CD4-positive, alpha-beta T cell treated with Interleukin-6 at 100 ng/mL for 8 hours (primary cell): Measurements from ENCODE around the gene FXYD6.

Source experiments
- DNase-seq: peaks from one replicate; pipeline ENCODE4 v3.0.0-alpha.2; 2020; ENCODE audit warnings: mixed read lengths, low spot score

The FXYD6 gene

DNA sequence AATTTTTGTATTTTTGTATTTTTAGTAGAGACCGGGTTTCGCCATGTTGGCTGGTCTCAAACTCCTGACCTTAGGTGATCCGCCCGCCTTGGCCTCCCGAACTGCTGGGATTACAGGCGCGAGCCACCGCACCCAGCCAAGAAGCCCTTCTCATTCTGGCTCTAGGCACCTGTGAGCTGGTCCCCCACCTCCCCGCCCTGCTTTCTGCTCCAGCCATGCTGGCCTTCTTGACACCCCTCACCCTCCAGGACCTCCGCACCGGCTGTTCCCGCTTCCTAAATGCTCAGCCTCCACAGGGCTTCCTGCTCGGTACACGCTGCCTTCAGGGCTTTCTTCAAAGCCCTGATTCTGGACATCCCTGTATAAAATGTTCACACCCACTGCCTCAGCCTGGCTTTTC lies 46.4 kb downstream of the FXYD6 start:
- DNase-seq = no peak

DNA sequence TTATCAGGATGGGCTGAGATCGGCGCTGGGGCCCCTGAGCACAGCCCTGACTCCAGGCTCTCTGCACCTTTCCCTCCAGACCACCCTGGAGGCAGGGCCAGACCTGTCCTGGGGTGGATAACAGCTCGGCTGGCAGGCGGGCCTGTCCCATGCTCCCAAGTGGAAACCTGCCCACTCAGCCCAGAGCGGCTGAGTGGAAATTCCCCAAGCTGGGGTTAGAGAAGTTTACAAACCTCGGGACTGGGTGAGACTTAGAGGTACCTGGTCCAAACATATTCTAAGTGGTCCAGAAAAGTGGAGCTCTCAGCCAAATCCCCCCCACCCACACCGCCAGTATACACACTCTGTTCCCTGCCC lies 47.1 kb downstream of the FXYD6 start:
- no peak for DNase-seq

DNA sequence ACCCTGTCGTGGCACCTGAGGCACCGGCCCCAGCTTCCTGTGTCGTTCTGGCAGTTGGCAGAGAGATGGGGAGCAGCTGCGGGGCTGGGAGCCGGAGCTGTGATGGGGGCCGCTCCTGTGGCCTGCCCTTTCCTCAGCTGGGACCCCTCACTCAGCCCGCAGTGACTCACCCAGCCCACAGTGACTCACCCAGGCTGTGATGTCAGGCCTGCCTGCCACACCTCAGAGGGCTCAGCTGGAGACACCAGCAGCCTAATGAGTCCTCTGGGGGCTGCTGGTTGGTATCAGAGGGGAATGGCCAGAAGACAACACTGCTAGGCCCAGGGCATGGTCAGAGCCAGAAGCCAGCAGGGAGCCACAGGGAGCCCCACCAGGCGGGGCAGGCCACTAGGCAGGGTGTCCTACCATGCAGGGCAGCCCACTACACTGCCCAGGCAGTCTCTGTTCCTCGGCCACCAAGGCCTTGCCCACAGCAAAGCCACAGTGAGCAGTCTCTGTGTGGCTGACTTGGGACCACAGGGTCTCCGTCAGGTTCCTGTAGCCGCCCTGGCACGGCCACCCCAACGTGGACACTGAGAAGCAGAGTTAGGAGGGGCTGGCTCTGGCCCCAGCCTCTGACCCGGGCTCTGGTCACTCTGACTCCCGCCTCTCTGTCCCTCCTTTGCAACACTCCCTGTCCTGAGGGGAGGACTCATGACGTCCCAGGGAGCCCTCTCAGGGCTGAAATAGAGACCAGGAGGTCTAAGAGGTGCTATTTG lies 47.7 kb downstream of the FXYD6 start:
- DNase-seq = peak; percentile 89

DNA sequence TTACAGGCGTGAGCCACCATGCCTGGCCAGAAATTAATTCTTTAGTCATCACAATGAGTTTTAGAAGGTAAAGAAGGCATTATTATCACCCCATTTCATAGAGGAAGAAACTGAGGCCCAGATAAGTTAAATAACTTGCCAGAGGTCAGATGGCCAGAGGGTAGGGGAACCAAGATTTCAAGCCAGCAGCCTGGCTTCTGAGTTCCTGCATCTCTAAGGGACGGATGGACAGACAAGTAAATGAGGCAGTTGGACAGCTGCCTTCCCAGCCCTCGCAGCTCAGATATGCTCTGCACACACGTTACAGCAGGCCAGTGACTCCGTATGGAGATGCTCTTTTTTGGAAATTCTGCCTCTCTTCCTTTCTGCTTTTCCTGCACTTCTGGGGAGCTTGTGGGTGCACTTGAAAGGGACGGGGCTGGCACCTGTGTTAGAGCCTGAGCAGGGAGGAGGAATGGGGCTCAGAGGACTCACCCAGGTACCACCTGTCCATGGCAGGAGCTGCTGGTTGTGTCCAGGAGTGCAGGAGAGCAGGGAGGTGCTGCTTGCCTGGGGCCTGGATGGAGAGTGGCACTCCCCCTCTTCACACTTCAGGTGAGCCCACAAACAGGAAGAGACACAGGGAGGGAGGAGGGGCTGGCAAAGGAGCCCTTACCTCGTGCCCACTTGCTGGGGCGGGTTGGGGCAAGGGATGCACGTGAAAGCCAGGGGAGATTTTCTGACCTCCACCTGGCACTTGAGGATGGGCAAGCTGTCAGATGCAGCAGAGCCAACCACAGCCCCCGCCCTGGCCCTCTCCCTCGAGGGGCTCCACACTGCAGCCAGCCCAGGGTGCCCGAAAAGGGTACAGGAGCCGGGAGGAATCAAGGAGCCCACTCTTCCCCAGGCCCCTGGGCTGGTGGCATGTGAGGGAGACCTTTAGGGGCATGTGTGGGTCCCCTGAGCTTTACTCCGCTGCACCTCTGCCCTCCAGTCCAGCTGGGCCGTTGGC lies 48.6 kb downstream of the FXYD6 start:
- DNase-seq = peak; percentile 64

DNA sequence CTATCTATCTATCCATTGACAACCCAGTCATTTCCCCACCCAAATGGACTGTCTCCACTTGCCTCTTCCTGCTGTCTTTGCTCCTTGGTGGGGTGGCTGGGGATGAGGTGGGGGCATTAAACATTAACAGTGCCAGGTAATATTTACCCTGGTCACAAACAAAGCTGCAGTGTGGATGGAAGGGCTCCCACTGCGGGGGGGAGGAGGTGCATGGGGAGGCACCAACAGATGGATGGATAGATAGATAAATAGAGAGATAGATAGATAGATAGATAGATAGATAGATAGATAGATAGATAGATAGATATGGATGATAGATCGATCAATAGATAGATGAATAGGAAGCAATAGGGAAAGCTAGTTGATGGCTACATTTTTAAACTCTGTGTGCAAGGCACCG lies 49.6 kb downstream of the FXYD6 start:
- no peak for DNase-seq

DNA sequence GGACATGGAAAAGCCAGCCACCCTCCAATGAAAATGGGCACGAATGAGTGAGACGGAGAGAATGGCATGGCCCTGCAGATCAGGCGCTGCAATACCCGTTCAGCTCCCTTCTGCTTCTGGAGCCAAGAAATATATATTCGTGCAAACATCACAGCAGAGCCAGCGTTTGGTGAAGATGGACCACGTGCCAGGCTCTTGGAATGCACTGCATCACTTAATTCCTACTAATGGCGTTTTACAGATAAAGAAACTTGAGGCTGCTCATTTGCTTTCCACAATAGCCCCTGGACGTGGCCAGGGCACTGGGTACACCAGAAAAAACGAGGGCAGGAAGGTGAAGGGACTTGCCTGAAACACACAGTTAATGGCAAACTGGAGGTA lies 50.3 kb downstream of the FXYD6 start:
- no peak for DNase-seq

DNA sequence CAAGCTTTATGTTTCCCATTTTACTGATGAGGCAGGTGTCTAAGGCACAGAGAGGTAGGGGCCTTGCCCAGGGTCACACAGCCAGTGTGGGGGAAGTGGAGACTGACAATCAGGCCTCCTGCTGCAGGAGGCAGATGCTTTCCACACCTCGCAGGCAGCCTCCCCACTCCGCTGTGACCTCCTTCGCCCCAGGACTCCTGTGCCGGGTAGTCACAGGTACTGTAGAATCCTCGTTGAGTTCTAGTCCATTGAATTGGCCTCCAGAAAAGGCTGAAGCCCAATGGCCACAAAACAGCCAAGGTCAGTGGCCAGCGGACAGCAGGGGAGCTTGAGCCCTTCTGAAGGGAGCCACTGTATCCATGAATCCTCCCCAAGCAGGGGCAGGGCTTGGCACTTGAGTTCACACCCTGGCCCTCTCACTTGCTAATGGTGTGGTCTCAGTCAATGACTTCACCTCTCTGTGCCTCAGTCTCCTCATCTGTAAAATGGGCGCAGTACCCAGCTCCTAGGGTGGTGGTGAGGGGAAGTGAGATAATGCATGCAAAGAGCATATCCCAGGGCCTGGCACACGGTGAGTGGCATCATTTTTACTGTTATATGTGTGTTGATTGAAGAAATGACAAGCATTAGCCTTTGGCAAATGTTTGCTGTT lies 50.8 kb downstream of the FXYD6 start:
- DNase-seq = no peak

DNA sequence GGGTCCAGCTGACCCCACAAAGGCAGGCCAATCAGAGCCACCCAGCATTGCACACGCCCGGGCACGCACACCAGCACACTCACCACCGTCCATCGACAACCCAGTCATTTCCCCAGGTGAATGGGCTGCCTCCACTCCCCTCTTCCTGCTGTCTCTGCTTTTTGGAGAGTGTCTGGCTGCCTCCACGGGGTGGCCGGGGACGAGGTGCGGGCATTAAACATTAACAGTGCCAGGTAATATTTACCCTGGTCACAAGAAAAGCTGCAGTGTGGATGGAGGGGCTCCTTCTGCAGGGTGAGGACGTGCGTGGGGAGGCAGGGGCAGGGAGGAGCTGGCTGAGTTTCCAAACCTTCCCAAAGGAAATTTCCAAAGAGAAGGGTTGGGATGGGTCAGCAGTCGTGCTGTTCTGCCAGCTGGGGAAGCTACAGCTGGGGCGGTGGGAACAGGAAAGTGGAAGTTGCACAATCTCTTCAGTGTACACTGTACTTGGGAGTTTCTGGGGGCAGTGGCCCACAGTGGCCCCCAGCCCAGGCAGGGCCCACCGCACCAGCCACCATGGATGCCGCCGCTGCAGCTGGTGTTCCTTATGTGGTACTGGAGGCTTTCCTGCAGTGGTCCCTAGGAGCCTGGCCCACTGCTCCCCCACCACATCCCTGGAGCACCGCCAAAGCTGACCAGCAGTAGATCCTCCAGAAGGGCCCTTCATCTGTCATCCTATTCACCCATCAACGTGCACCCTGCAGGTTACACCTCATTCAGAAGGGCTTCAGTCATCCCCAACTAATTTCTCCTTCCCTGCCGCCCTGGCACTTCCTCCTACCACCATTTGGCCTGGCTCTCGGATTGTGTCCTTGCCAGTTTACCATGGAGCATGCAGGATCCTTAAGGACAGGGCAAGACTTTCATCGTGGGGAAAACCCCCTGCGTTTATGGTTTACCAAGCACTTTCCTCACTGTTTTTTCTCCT lies 51.6 kb downstream of the FXYD6 start, which contains the start of gene FXYD2:
FXYD2 (minus strand) TSS at position 174 of the 967 bp plus-strand sequence; CDS start at position 108, 66 bp downstream.
- DNase-seq = no peak

DNA sequence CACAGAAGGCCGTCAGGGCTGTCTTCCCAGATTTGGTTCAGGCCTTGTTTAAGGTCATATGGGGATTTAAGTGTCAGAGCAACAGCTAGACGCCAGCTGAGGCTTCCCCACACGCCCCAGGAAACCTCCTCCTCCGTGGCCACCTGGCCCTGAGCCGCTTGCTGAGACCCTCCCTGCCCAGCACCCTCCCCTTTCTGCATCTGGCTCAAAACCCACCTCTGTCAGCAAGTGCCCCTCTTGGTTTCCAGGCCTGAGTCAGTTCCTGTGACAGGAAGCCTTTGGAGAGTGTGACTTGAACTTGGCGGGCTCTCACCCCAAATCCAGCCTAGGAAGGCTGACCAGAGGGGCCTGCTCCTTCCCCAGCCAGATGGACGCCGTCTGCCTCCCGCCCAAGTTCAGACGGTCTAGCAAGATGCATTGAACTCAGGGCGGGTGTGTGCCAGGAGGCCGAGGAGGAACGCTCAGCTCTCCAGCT lies 52.5 kb downstream of the FXYD6 start:
- DNase-seq = no peak

DNA sequence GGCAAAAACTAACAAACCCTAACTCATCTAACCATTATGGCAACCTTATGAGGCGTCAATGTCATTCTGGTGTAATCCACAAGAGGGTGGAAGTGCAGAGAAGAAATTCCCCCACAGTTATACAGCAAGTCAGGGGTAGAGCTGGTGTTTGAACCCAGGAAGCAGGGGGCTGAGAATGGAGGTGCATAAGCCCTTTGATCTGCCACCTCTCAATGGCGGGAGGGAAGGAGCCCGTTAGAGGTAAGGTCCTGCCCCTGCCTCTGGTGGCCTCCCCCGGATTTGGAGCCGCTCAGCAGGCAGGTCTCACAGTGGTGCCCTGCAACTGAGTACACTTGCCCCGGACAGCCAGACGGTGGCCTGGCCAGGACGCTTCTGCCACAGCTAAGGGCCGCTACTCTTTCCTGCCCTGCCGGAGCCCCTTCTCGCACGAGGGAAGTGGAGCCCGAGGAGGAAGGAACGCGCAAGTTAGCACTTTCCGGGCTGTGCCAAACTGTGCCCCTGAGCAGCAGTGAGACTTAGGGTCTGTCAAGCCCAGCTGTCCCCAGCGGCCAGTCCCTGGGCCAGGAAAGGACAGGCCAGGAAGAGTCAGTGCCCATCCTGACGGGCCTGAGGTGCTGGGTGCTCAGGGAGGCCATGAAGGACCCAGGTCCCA lies 53.0 kb downstream of the FXYD6 start:
- DNase-seq = peak; percentile 66

DNA sequence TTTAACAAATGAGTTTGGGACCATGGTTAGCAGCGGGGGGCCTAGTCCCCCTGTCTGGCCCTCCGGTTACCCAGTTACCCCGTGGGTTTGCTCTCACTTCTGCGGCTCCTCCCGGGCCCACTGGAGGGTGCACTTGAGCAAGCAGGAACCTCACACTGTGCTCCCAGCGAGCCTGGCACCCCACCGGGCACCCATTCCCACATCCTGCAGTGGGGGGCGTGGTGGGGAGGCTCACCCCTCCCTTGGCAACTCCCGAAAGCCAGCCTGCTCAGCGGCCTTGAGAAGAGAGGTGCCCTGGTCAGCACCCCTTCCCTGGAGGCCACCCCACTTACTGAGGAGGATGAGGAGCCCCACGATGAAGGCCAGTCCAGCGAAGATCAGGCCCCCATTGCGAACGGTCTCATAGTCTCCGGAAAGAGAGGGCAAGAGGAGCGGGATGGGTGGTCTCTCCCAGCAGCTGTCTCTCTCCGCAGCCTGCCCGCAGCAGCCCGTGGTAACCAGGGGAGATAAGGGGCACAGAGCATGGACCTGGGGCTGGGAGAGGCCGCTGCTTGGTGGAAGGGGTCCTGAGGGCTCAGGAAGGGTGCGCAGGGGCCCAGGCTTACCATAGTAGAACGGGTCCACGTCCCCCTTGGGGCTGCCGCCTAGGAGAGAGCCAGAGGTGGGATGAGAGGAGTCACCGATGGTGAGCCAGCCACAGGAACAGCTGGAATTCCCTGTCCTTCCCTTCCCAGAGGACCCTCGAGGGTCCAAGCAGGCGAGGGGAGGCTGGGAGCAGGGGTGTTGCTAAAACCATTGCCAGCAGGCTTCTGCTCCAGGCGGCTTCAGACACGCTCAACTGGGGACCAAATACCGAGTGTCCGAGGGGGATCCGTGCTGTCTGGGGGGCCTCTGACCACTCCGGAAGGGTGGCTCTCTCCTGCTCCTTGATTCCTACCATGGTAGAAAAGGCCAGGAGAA lies 54.1 kb downstream of the FXYD6 start:
- DNase-seq = peak; percentile 52

DNA sequence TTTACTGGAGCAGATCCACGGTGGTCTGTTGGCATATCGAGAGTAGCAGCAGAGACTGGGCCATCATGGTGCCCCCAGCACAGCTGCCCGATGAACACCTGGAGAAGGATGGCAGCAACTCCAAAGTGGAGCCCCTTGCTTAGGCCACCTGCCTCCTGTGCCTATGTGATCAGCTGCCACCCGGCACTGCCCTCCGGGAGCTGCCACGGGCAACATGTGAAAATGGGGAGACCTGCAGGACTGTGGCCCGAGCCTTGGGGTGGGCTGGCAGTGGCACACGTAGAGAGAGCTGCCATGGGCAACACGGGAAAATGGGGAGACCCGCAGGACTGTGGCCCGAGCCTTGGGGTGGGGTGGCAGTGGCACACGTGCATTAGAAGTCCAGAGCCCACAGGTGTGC lies 55.0 kb downstream of the FXYD6 start:
- DNase-seq = no peak

DNA sequence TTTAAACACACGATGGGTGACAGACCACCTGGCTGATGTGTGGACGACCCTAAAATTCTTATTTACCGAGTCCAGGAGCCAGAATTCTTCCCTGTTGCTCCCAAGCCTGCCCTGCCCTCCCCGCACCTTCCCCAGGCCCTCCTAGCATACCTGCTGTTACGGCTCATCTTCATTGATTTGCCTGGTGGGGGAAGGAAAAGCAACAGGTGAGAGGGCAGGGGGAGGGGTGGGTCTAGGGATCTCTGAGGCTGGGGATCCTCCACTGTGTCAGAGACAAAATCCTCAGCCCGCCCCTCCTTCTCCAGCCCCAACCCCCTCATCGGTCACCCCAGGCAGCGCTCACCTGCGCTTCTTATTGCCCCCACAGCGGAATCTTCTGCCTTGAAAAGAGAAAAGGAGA lies 55.9 kb downstream of the FXYD6 start:
- no peak for DNase-seq

DNA sequence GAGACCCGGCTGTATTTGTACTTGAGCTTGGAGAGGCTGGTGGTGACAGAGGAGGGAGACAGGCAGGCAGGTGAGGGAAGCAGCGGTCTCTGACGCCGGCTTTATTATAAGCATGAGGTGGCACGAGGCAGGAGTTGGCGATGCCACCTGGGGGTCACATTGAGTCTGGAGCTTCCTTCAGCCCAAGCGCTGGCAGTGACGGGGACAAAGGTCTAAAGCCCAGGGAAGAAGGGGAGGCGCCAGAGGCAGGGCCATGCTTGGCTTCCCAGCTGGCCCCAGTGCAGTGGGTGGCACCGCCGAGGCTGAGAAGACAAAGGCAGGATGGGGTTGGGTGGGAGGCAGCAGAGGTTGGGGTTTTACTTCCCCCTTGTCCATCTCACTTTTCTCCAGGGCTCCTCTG lies 56.4 kb downstream of the FXYD6 start:
- DNase-seq = no peak

DNA sequence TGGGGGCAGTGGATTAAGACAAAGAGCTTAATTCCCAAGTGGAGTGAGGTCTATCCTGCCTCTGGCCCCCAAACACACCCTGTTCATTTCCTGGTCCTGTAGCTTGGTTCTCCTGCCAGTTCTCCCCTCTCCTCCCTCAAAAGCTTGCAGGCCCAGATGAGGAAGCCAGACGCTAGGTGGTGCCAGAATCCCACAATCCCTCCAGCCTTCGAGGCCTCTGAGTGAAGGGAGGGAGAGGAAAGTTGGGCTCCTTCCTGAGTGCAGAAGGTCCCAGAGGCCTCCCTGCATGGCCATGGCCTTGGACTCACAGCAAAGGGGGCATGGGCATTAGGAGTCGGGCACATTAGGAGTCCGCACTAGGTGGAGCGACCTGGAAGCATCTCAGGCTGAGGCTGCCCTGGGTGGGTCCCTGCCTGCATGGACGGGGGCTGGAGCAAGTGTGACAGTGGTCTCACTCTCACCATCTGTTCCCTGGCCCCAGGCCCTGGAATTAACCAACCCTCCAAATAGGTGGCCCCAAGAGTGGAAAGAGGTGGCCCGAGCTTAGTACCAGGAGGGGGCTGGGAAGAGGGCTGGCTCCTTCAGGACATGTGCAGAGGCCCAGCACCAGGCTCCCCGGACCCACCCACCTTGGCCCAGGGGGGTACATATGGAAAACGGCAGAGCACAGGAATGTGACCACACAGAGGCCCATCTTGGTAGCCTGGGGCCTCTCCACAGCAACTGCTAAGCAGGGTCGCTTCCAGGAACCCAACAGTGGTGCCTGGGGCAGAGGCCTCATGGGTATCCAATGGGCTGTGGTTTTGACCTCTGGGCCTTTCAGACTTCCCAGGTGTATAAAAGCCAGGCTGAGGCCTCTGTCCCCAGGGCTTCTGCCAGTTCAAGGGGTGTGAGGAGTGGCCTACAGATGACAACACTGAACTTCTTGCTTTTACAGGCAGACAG lies 57.1 kb downstream of the FXYD6 start:
- no peak for DNase-seq

DNA sequence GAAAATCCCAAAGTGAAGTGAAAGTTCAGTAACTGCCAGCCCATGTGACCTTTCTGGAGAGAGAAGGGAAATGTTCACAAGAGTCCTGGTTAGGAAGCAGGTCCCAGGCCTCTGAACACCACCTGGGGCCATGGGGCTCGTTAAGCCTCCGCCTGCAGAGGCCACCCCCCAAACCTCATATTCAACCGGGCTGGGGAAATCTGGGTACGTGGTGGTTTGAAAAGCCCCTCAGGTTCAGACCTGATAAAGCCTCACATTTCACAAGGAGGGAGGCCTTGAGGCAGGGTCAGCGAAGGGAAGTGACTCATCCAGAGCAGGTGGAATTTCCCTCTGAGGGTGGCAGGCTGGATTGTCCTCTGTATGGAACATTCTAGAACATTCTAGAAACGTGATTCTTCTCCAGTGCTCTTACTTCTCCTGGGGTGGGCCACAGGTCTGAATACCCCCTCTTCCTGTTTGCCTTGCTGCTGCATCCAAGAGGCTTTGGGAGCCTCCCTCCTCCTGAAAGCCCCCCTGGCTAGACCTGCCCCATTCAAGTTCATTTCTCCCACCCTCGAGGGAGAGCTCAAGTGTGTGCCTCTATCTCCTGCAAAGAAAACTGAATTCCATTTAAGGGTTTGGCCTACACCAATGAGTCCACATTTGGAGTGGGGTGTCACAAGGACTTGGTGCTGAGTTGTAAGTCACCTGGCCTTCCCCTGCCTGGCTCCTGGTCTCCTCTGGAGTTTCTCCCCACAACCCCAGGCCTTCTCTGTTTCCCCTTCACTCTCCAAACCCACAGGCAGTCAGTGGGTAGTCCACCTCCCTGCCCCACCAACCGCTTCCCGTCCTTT lies 58.2 kb downstream of the FXYD6 start:
- peak; percentile 41 for DNase-seq

DNA sequence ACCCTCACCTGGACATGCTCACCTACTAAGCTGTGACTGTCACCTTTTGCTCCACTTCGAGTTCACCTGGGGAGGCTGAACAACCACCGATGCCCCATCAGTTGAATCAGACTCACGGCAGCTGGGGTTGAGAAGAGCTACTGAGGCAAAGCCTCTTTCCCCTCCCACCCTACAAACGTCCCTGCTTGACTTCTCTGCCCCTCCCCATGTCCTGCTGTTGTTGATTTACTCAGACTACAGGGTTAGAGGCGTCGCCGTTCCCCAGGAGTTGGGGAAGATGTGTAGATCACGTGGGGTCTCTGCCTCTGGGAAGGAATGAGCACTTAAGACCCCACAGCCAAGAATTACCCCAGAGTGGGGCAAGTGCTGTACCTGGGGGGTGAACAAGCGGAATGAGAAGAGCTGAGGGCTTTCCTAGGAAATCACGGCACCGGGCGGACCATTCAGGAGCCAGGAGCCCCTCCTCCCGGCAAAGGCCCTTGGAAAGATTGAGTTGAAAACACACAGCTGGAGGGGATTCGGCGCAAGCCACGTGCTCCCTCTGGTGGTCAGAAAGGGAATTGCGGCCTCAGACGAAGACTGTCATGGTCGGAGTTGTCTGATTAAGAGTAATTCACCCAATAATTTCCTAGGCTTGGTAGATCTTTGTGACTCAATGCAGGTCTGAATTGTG lies 59.0 kb downstream of the FXYD6 start:
- peak; percentile 82 for DNase-seq
